T follicular helper cell (primary cell): ENCODE results near the gene BLZF1.
A peak's percentile ranks its signal among the peaks of the same experiment; 100 is the strongest.
"Not testable (repeated sequence)": the region's sequence is repeated elsewhere in the genome, so short reads cannot be mapped to it uniquely, and the experiment has no call there.

Source experiments
- DNase-seq: peaks from one replicate; pipeline ENCODE4 v3.0.0-alpha.2; 2020; ENCODE audit warnings: low read depth
- total RNA-seq, 2 experiments: gene quantifications; one replicate each; lab custom pipeline; 2026; lab: John Stamatoyannopoulos, UW

BLZF1 gene, protein sequence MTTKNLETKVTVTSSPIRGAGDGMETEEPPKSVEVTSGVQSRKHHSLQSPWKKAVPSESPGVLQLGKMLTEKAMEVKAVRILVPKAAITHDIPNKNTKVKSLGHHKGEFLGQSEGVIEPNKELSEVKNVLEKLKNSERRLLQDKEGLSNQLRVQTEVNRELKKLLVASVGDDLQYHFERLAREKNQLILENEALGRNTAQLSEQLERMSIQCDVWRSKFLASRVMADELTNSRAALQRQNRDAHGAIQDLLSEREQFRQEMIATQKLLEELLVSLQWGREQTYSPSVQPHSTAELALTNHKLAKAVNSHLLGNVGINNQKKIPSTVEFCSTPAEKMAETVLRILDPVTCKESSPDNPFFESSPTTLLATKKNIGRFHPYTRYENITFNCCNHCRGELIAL
- total RNA-seq, result 25.5 to 29.9 reads per million in 2 experiments

DNA sequence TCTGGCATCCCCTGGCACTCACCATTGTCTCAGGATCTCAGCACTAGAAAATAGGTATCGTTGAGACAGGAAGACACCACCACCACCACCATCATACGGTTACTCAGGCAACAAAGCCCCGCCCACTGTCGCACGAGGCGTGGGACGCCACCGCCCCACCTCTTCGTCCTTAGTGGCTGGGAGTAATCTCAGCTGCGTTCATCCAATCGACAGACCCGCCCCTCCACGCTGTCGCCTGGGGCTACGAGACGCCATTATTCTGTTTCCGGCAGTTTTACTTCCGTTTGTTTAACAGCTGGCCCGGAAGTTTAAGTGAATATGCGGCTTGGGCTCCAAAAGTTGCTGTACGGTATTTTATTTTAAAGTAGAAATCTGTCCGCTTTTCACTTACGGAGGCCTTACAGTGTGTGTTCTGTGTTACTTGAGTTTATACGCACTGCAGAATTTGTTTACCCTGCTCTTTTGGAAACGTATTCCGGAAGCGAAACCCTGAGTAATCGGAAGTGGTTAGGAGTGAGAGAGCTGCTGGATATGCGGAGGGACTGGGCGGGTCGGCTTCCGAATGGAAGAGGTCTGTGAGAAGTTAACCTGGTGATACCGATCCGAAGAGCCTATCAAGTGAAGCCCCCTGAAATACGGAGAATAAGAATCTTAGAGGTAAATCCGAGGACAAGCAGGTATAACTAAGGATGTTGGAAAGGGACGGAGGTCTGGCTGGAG is at the start of gene BLZF1, which contains the start of gene NME7:
BLZF1 (plus strand) TSS at position 510 of the 720 bp plus-strand sequence. CDS start 1,328 bp downstream, outside the sequence.
NME7 (minus strand) TSS at position 112 of the 720 bp plus-strand sequence; CDS start at position 25, 87 bp downstream.
- peak; percentile 97 for DNase-seq

DNA sequence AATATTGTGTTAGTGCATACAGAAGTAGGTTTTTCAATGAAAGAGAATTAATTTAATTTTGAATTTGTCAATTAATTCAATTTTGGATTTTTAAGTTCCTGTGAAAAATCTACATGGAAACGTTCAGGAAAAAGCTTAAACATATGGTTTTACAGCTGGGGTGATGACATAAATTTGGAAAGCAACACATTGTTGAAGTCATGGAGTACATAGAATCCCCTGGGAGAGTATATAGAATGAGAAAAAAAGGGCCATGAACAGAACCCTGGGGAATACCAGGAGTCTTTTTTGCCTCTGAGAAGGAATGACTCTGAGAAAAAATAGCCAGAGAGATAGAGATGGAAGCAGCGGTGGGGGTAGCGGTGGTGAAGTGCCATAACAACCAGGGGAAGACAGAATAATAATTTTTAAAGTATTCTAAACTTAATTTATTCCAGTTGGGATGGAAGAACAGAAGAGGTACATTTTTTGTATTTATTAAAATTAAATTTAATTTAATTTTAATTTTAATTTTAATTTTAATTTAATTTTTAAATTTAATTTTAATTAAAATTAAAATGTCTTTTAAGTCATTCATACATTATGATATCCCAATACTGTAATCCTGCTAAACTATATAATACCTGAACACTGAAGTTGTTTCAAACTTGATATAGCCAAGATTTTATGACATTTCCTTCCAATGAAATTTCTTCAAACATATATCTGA is 49.3 kb upstream of the BLZF1 start:
- no peak for DNase-seq

DNA sequence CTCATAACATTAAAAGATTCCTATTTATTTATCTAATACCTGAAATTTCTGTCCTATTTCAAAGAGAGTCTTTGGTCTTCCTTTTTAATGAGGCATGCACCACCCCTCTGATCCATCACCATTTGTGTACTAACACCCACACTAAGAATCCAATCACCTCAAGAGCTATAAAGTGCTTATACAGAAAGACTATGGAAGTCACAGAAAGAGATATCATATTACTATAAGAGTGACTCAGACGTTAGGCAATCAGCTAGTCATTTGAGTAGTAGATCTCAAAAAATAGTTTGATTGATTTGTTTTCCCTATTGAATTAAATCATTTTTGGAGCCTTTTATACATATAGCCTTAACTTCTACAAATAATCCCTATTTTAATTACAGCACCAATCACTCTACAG is 46.5 kb upstream of the BLZF1 start:
- DNase-seq, result no peak

DNA sequence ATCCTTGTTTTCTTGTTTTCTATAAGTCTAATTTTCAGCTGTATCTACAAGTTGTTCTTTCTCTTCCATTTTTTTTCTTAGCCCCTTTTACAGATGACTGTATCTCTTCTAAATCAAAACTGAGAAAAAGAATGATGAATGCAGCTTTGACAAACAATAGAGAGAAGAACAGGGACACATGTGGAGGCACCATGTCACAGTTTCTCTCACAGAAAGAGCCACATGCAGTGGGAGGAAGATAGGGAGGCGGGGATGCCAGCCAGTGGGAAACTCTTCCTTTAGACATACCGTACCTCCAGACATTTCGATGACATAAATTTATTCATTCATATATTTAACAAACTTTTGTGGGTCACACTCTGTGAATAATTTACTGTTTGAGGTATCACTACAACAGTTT is 45.9 kb upstream of the BLZF1 start:
- DNase-seq, result no peak

DNA sequence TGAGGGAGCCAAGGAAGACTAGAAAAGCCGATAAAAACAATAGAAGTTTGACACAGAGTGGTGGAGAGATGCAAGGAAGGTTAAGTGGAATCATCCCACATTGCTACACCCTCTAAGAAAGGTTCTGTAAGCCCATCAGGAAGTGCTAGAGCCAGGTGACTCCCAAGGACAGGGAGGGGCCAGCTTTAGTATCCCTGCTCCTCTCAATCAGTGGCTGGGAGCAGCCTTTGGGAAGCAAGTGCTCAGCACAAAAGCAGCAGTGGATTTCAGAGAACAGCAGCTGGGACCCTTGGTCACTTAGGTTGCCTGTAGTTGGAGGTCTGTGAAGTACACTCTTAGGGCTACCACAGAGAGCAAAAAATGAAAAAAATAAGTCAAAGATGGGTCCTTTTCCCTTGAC is 42.9 kb upstream of the BLZF1 start:
- DNase-seq, result no peak

DNA sequence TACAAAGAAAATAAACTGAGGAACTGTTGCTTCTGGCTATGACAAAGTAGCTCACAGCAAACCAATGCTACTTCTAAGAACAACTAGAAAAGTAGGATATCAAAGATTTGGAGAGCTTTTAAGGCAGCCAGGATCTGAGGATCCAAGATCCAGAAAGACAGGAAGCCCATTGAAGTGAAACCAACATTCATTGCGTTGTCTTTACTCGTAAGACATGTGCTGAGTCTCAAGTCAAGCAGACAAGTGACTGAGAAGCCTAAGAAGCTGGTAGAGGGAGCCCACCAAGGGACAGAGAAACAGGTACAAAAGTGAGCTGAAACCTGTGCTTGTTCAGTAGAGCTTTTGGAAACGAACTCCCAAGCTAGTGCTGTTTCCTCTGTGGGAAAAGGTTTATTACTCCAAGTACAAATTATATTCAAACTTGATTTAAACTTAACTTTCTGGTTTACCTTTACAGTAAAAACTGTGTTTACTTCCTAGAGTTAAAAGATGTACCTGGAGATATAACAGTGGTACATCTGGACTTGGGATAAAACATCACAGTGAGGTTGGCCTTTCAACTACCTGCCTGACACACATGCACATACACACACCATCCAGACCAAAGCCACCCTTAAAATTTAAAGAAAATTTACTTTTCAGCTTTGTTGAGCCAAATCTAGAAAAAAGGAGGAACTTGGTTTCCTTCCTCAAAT is 41.6 kb upstream of the BLZF1 start:
- no peak for DNase-seq

DNA sequence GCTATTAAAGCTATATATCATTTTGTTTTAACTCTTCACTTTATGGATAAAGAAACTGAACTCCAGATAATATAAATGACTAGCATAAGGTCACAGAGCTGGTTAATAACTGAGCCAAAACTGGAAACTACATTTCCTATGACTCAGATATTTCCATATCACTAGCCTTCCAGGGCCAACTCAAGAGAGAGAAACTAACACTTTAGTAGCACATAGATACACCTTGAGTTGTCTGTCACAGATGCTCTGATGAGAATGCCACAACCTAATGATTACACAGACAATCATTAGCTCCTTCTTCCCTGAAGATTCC is 41.1 kb upstream of the BLZF1 start:
- DNase-seq, result no peak

DNA sequence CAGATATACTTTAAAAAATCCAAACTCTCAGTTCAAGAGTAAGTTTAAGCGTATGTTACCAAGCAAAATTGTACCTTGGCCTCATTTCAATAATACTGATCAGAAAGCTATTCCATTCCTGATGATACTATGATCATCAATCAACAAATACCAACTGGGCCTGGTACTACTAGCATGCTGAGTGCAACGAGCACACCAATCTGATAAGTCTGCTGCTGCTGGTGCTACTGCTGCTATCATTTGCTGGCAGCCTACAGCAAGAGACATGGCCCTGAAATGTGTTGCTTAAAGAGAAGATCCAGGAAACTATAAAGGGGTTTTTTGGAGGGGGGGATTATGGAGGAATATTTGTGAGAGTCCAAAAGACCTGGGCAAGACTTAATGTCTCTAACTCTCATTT is 40.1 kb upstream of the BLZF1 start:
- no peak for DNase-seq

DNA sequence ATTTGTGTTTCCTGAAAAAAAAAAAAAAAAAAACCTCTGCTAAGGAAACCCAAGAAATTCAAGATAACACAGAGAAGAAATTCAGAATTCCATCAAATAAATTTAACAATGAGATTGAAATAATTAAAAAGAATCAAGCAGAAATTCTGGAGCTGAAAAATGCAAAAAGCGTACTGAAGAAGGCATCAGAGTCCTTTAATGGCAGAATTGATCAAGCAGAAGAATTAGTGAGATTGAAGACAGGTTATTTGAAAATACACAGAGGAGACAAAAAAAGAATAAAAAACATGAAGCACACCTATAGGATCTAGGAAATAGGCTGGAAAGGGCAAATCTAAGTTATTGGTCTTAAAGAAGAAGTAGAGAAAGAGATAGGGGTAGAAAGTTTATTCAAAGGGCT is 38.6 kb upstream of the BLZF1 start:
- no peak for DNase-seq

DNA sequence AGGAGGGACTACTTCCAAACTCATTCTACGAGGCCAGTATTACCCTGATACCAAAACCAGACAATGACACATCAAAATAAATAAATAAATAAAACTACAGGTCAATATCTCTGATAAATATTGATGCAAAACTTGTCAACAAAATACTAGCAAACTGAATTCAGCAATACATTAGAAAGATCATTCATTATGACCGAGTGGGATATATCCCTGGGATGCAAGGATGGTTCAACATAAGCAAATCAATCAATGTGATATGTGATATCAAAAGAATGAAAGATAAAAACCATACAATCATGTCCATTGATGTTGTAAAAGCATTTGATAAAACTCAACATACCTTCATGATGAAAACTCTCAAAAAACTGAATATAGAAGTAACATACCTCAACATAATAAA is 37.1 kb upstream of the BLZF1 start:
- DNase-seq, result no peak

DNA sequence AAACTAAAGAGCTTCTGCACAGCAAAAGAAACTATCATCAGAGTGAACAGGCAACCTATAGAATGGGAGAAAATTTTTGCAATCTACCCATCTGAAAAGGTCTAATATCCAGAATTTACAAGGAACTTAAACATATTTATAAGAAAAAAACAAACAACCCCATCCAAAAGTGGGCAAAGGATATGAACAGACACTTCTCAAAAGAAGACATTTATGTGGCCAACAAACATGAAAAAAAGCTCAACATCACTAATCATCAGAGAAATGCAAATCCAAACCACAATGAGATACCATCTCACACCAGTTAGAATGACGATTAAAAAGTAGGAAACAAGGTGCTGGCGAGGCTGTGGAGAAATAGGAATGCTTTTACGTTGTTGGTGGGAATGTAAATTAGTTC is 33.3 kb upstream of the BLZF1 start:
- DNase-seq, result not testable (repeated sequence)

DNA sequence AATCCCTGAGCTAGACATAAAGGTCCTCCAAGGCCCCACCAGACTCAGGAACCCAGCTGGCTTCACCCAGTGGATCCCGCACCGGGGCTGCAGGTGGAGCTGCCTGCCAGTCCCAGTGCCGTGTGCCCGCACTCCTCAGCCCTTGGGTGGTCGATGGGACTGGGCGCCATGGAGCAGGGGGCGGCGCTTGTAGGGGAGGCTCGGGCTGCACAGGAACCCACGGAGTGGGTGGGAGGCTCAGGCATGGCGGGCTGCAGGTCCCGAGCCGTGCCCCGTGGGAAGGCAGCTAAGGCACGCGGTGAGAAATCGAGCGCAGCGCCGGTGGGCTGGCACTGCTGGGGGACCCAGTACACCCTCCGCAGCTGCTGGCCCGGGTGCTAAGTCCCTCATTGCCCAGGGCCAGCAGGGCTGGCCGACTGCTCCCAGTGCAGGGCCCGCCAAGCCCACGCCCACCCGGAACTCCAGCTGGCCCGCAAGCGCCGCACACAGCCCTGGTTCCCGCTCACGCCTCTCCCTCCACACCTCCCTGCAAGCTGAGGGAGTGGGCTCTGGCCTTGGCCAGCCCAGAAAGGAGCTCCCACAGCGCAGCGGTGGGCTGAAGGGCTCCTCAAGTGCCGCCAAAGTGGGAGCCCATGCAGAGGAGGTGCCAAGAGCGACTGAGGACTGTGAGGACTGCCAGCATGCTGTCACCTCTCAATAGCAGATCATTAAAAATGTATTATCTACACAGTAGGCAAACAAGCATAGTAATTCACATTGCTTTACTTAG is 30.9 kb upstream of the BLZF1 start:
- DNase-seq, result not testable (repeated sequence)

DNA sequence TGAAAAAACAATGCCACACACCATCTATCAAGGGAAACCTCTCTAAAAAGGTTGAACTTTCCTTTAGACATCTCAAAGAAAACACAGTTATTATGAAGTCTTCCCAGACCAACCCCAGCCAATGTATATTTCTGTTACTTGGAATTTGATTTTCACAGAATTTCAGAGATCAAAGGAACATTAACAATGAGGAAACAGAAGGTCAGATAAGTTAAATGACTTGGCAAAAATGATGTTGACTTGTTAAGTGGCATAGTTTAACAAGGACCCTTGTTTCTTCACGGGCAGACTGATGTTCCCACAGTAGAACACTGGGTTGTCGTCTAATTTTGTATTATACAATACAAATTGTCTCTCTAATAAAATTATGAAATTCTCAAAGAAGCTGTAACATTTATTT is 29.4 kb upstream of the BLZF1 start:
- no peak for DNase-seq

DNA sequence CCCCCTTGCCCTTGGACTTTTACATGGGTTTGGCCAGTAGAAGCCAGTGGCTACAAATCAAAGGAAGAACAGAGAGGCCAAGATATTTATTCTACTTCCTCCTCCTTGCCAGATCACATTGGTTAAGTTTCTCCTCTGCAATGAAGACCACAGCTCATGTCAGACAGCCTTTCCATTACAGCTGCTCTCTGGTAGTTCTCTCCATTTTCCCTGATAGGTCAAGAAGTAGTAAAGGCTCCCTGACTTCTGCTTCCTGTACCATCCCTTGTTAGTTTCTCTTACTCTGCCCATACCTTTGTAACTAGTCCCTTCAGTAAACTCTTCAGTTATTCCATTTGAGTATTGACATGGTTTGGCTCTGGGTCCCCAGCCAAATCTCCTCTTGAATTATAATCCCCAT is 28.2 kb upstream of the BLZF1 start:
- DNase-seq, result no peak

DNA sequence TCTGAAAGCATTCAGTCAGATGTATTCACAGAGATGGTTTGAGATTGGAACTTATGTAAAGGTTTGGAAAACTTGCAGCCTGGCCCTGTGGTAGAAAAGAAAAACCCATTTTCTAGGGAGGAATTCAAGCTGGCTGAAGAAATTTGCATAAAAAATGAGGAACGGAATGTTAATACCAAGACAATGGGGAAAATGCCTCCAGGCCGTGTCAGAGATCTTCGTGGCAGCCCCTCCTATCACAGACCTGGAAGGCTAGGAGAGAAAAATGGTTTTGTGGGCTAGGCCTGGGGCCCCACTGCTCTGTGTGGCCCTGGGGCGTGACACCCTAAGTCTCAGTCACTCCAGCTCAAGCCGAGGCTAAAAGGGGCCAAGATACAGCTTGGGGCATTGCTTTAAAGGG is 27.1 kb upstream of the BLZF1 start:
- no peak for DNase-seq

DNA sequence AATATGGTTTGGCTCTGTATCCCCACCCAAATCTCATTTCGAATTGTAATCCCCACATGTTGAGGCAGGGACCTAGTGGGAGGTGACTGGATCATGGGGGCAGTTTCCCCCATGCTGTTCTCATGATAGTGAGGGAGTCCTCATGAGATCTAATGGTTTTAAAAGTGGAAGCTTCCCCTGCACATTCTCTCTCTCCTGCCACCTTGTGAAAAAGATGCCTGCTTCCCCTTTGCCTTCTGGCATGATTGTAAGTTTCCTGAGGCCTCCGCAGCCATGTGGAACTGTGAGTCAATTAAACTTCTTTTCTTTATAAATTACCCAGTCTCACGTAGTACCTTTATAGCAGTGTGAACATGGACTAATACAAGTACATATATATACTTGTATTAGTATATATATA is 25.9 kb upstream of the BLZF1 start:
- not testable (repeated sequence) for DNase-seq

DNA sequence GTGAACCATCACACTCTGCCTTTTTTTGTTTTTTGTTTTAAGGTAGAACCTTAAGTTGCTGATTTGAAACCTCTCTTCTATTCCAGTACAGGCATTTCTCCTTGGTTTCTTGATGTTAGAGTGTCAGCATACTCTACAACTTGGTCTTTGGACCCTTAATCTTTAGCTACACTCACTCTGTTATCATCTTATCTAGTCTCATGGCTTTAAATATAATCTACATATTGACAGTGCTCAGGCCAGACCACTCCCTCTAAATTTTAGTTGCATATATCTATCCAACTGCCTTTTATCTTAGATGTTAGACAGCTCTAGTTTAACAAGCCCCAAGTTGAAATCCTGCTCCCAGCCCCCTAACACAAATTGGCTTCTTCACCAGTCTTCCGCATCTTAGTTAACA is 22.5 kb upstream of the BLZF1 start:
- DNase-seq, result no peak

DNA sequence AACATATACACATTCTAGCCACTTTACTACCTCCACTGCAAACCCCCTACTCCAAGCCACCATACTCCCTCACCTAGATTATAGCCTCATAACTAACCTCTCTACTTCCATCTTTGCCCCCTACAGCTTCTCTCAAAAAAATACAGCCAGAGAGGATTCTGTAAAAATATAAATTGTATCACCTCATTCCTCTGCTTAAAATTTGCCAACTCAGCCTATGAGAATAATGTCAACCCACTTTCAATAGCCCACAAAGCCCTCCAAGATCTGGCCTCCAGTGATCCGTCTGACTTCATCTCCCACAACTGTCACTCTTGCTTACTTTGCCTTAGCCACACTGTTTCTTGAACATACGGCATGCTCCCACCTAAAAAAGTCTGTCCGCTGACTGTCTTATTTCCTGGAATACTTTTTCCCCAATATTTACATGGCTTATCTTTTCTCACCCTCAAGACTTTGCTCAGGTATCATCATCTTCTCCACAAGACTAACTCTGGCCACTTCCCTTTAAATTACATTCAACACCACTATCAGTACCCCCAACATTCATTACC is 21.9 kb upstream of the BLZF1 start:
- DNase-seq, result no peak

DNA sequence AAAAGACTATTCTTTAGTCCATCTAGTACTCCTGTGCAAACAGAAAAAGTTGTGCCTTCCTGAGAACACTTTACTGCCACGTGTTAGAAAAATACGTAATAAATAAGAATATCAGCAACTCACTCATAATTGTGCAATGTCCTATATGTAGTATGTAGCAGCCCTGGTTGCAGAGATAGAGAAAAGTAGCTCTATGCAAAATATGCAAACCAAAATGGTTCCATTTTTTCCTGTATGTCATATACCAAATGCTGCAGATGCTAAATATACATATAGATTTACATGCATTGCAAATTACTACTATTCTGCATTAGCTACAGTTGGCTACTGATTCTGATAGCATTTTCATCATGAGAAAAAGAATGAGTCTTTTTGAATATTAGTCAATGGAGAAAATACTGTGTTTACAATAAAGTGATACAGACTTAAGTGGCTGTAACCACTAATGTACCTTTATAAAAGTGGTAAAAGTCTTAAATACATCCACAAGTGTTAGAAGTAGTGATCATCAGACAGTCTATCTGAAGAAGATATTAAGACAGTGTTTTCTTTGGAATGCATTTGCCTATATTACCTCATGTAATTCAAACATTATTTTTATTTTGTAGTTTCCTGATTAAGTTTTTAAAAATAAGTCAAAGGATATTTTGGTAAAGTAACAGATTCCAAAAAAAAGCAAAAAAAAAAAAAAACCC is 20.2 kb upstream of the BLZF1 start:
- no peak for DNase-seq

DNA sequence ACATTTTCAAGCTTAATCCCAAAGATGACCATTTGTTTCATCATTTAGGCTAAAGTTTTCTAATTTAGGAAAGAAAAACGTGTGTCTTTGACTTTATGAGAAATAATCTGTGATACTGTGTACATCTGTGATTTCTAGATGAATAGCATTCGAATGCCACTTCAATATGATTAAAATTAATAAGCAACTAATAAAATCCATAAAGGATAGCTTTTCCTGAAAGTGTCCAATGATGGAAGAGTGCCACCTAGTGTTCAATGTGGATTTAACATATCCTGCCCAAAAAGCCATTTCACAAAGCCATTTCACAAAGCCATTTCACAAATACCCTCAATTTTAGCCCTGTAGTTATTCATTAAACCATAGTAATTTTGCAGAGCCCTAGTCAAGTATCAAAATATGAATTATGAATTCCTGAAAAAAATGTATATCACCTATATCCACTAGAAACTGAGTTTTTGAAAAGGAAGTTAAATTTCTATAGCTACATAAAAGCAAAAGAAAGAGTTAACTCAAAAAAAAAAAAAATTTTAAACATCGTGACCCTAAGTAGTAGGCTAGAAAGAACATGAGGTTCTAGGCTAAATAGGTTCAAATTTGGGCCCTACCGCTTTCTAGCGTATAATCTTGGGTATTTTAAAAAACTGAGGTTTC is 19.5 kb upstream of the BLZF1 start:
- DNase-seq, result no peak
